OCI-LY1 (cell line): ENCODE measurements around the gene GRIP1.
A peak's percentile ranks its signal among the peaks of the same experiment; 100 is the strongest.

Experiments used
- H2AFZ ChIP-seq: fragments of 200-600 bp; sonication (generic), shearing (Covaris generic); 2 replicates; pipeline ENCODE4 v1.6.0; 2014; ENCODE audit warnings: antibody characterized with exemption, mild to moderate bottlenecking, low read length
- H3F3A ChIP-seq: fragments of 200-600 bp; sonication (generic), shearing (Covaris generic); 2 replicates; pipeline ENCODE4 v1.6.0; 2014; ENCODE audit warnings: mild to moderate bottlenecking, antibody characterized with exemption, low read length, moderate library complexity; ENCODE audit not compliant: insufficient read depth
- H3K27ac ChIP-seq: fragments of 200-600 bp; sonication (generic); 2 replicates; pipeline ENCODE4 v1.5.1; 2014; ENCODE audit warnings: low read length, mixed run types, mild to moderate bottlenecking, low read depth; ENCODE audit not compliant: poor library complexity, severe bottlenecking
- H3K27me3 ChIP-seq: fragments of 200-600 bp; sonication (generic); 2 replicates; pipeline ENCODE4 v1.6.0; 2014; ENCODE audit warnings: antibody characterized with exemption, mild to moderate bottlenecking, low read length, moderate library complexity; ENCODE audit not compliant: insufficient read depth
- H3K36me3 ChIP-seq: fragments of 200-600 bp; sonication (generic); 2 replicates; pipeline ENCODE4 v1.6.1; 2014; ENCODE audit warnings: mild to moderate bottlenecking, antibody characterized with exemption, low read length, moderate library complexity, mixed read lengths; ENCODE audit not compliant: insufficient read depth
- H3K4me1 ChIP-seq: fragments of 200-600 bp; sonication (generic); 2 replicates; pipeline ENCODE4 v1.5.1; 2014; ENCODE audit warnings: mild to moderate bottlenecking, low read length, moderate library complexity; ENCODE audit not compliant: insufficient read depth, severe bottlenecking
- H3K4me2 ChIP-seq: fragments of 200-600 bp; sonication (generic), shearing (Covaris generic); 2 replicates; pipeline ENCODE4 v1.6.1; 2014; ENCODE audit warnings: low read length
- H3K4me3 ChIP-seq: fragments of 200-600 bp; sonication (generic); 2 replicates; pipeline ENCODE4 v1.5.1; 2014; ENCODE audit warnings: low read length, low read depth, mild to moderate bottlenecking, mixed read lengths; ENCODE audit not compliant: poor library complexity, severe bottlenecking
- H3K79me2 ChIP-seq: fragments of 200-600 bp; shearing (Covaris generic); 2 replicates; pipeline ENCODE4 v1.6.1; 2016; ENCODE audit warnings: mixed run types, low read length, mixed read lengths; ENCODE audit not compliant: insufficient read depth
- H3K9ac ChIP-seq: fragments of 200-600 bp; sonication (generic), shearing (Covaris generic); 2 replicates; pipeline ENCODE4 v1.6.1; 2014; ENCODE audit warnings: mild to moderate bottlenecking, low read length, mixed read lengths
- H3K9me2 ChIP-seq: fragments of 200-600 bp; sonication (generic), shearing (Covaris generic); 2 replicates; pipeline ENCODE4 v1.6.1; 2014; ENCODE audit warnings: low read depth, mild to moderate bottlenecking, low read length, mixed read lengths
- H3K9me3 ChIP-seq: fragments of 200-600 bp; shearing (Covaris generic); 2 replicates; pipeline ENCODE4 v1.6.1; 2014; ENCODE audit warnings: low read length, mixed read lengths
- H4K20me1 ChIP-seq: fragments of 200-600 bp; sonication (generic), shearing (Covaris generic); 2 replicates; pipeline ENCODE4 v1.6.0; 2016; ENCODE audit warnings: mild to moderate bottlenecking, low read length; ENCODE audit not compliant: insufficient read depth
- EZH2 ChIP-seq: fragments of 200-600 bp; sonication (generic), shearing (Covaris generic); IDR thresholded peaks from 2 replicates; pipeline ENCODE4 v1.8.0; 2017; ENCODE audit warnings: borderline replicate concordance, mixed run types, mild to moderate bottlenecking, antibody characterized with exemption, low read length, moderate library complexity, mixed read lengths
- TF ChIP-seq, protein P1 (sequence below): fragments of 200-600 bp; sonication (generic), shearing (Covaris generic); IDR thresholded peaks from 2 replicates; pipeline ENCODE4 v1.5.1; 2017; ENCODE audit warnings: mild to moderate bottlenecking, antibody characterized with exemption, low read length, moderate library complexity, mixed read lengths

The GRIP1 gene

DNA sequence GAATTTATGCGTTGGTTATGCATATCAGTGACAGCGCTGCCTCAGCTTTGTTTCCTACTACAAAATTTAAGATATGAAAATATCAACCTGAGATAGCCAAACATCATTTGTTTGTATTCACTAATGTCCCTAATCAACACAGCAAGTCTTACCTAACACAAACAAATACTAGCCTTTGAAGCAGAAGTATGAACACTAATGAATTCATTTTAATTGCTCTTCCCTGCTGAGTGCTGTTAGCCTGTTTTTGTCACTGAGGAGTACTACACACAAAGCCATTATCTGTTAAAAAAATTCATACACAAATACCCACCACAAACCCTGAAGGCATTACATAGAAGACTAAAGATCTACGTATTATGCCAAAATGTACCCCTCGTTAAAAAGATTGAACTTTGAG is 225.8 kb downstream of the GRIP1 start:
- H3K27ac ChIP-seq = no peak overlapping the region
- no peak overlapping the region for H2AFZ ChIP-seq
- no peak overlapping the region for H3K4me2 ChIP-seq
- no peaks in the 10 kb centered on the region for H3K4me1 ChIP-seq
- H3F3A ChIP-seq = no peaks in the 10 kb centered on the region
- H3K79me2 ChIP-seq = no peaks in the 10 kb centered on the region
- H3K9me3 ChIP-seq = no peaks in the 10 kb centered on the region
- H3K4me3 ChIP-seq = no peak overlapping the region
- H4K20me1 ChIP-seq = no peaks in the 10 kb centered on the region
- no peak for TF ChIP-seq EZH2
- TF ChIP-seq, protein P1, sequence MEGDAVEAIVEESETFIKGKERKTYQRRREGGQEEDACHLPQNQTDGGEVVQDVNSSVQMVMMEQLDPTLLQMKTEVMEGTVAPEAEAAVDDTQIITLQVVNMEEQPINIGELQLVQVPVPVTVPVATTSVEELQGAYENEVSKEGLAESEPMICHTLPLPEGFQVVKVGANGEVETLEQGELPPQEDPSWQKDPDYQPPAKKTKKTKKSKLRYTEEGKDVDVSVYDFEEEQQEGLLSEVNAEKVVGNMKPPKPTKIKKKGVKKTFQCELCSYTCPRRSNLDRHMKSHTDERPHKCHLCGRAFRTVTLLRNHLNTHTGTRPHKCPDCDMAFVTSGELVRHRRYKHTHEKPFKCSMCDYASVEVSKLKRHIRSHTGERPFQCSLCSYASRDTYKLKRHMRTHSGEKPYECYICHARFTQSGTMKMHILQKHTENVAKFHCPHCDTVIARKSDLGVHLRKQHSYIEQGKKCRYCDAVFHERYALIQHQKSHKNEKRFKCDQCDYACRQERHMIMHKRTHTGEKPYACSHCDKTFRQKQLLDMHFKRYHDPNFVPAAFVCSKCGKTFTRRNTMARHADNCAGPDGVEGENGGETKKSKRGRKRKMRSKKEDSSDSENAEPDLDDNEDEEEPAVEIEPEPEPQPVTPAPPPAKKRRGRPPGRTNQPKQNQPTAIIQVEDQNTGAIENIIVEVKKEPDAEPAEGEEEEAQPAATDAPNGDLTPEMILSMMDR = no peak
- no peaks in the 10 kb centered on the region for H3K9me2 ChIP-seq
- H3K36me3 ChIP-seq = no peaks in the 10 kb centered on the region
- no peaks in the 10 kb centered on the region for H3K27me3 ChIP-seq
- no peak overlapping the region for H3K9ac ChIP-seq

DNA sequence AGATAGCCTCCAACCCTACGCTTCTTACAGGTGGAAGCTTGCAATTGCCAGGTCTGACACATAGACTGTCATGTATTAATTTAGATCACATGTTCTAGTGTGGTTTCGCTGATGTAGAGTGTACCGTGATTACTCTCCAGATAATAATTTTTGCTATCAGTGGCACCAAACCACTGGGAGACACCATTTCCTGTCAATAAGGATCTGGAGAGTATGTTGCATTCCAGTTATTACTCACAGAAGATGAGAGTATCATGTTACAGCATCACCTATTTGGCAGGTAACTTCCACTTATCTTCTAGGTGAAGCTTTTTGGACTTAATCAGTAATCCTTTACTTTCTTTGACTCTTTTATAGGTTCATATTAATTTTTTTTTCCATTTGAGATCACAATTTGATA is 229.3 kb downstream of the GRIP1 start:
- Histone ChIP-seq H3K27me3 (no peaks in the 10 kb centered on the region), H3K4me1 (no peaks in the 10 kb centered on the region), H3F3A (no peaks in the 10 kb centered on the region), H3K9me3 (no peaks in the 10 kb centered on the region), H2AFZ (no peak overlapping the region), H3K9me2 (no peaks in the 10 kb centered on the region), H3K9ac (no peak overlapping the region), H3K27ac (no peak overlapping the region), H4K20me1 (no peaks in the 10 kb centered on the region), H3K4me2 (no peak overlapping the region), H3K4me3 (no peak overlapping the region), H3K36me3 (no peaks in the 10 kb centered on the region), H3K79me2 (no peaks in the 10 kb centered on the region)
- TF ChIP-seq, protein P1 = no peak
- no peak for TF ChIP-seq EZH2

DNA sequence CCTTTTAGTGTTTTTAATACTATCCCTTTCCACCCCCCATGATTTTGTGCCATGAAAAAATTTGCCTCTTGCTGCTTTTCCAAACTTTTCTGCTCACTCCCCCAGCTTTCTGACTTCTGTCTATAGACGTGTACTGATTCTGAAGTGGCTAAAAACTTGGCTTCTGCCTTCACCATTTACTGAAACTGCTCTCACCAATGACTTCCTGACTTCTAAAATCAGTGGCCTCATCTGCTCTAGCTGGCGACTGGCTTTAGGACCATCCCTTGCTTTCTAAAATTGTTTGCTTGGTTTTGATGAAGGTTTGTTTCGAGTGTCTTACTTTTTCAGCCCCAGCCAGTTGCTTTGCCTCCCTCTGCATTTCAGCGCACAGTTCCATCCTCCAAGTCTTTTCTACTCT is 231.2 kb downstream of the GRIP1 start:
- H3K9me2 ChIP-seq = no peaks in the 10 kb centered on the region
- no peak for TF ChIP-seq EZH2

DNA sequence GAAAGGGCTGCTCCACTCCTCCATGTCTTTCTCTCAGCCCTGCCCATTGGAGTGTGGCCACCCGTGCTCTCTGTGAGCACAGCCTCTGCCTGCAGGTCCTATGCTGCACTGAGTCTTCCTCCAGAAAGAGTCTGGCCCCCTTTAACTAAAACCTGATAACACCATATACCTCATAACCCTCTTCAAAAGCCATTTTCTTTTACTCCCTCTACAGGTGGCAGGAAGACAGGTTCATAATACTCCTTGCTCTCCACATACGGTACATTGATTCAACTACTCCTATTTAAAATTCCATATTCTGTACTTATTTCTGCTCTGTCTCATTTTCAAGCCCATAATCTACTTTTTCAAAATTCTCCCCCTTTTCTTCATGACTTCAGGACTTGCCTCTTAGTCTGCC is 232.6 kb downstream of the GRIP1 start:
- Histone ChIP-seq H2AFZ (no peak overlapping the region), H3K36me3 (no peaks in the 10 kb centered on the region), H3F3A (no peaks in the 10 kb centered on the region), H3K9me3 (no peaks in the 10 kb centered on the region), H3K4me1 (no peaks in the 10 kb centered on the region), H3K4me2 (no peak overlapping the region), H3K27ac (no peak overlapping the region), H3K4me3 (no peak overlapping the region), H4K20me1 (no peaks in the 10 kb centered on the region), H3K9me2 (no peaks in the 10 kb centered on the region), H3K79me2 (no peaks in the 10 kb centered on the region), H3K27me3 (no peaks in the 10 kb centered on the region), H3K9ac (no peak overlapping the region)
- TF ChIP-seq, protein P1 = peak; percentile 25; the same call in 1 of the 2 replicates
- TF ChIP-seq EZH2 = no peak

More for the DNA sequence above, 231.2 kb downstream of the GRIP1 start:
- Histone ChIP-seq H3F3A (no peaks in the 10 kb centered on the region), H3K9me3 (no peaks in the 10 kb centered on the region), H3K27me3 (no peaks in the 10 kb centered on the region), H3K9ac (no peak overlapping the region), H3K4me3 (no peak overlapping the region), H3K79me2 (no peaks in the 10 kb centered on the region), H3K4me1 (no peaks in the 10 kb centered on the region), H3K4me2 (no peak overlapping the region), H2AFZ (no peak overlapping the region), H3K27ac (no peak overlapping the region), H3K36me3 (no peaks in the 10 kb centered on the region), H4K20me1 (no peaks in the 10 kb centered on the region)
